Chondrocyte (in vitro differentiated cells): ENCODE data around the gene NOTCH2. TPM values are rescaled to one million over a fixed set of nuclear protein-coding genes. Genes with fewer than 3 reads are reported as not detected.

ENCODE experiments used
- DNase-seq: peaks from one replicate; pipeline ENCODE4 v3.0.0; 2021; ENCODE audit warnings: mixed read lengths, low spot score
- H3K27ac Mint-ChIP-seq: one replicate; pipeline ENCODE4 v1.8.0; 2021; ENCODE audit warnings: mild to moderate bottlenecking, moderate library complexity, mixed read lengths; ENCODE audit not compliant: unreplicated experiment
- H3K27me3 Mint-ChIP-seq: 2 replicates; pipeline ENCODE4 v1.8.0; 2021; ENCODE audit warnings: low read depth, mixed read lengths
- H3K36me3 Mint-ChIP-seq: 2 replicates; pipeline ENCODE4 v1.8.0; 2021; ENCODE audit warnings: low read depth, mixed read lengths
- H3K4me1 Mint-ChIP-seq: 2 replicates; pipeline ENCODE4 v1.8.0; 2021; ENCODE audit warnings: low read depth, mild to moderate bottlenecking, mixed read lengths
- H3K4me3 Mint-ChIP-seq: one replicate; pipeline ENCODE4 v1.8.0; 2021; ENCODE audit warnings: mild to moderate bottlenecking, moderate library complexity, mixed read lengths; ENCODE audit not compliant: unreplicated experiment
- H3K9me3 Mint-ChIP-seq: 2 replicates; pipeline ENCODE4 v1.8.0; 2021; ENCODE audit warnings: low read depth, mixed read lengths
- CTCF ChIP-seq: fragments of 200-600 bp; sonication (generic); IDR thresholded peaks from 2 replicates; pipeline ENCODE4 v1.5.0; 2021; ENCODE audit warnings: antibody characterized with exemption, mild to moderate bottlenecking, moderate library complexity
- total RNA-seq: library from RNA; stranded (reverse); gene quantifications from 3 replicates; pipeline ENCODE4 v1.2.1, GENCODE V29; 2021

NOTCH2 gene
- total RNA-seq, 1 donor from 2014 or later: 195 TPM

- Mint-ChIP-seq H3K27ac (no peak overlapping the region), H3K9me3 (no peaks in the 10 kb centered on the region), H3K36me3 (no peaks in the 10 kb centered on the region), H3K4me1 (no peaks in the 10 kb centered on the region), H3K4me3 (no peak overlapping the region), H3K27me3 (no peaks in the 10 kb centered on the region)
- TF ChIP-seq CTCF: no peak
- no peak for DNase-seq
These were observed 189.7 kb downstream of the NOTCH2 start for GRCh38 chr1:119879510-119880434.

DNA sequence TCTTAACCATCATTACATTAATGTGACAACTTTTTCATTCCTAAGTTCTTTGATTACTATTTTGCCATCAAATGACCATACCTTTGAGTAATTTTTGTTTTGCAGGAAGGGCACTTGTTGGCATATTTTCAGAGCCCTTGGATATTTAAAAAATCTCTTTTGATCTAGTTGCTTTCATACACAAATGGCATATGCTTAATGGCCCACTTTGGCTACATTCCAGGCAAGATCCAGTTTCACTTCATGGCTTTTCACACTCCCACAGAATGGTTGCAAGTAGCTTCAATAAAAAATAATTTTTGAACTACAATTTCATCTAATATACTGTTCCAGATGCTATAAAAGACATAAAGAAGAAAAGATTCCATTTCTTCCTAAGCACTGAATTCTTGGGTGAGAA lies 191.3 kb downstream of the NOTCH2 start:
- no peaks in the 10 kb centered on the region for H3K36me3 Mint-ChIP-seq
- H3K4me3 Mint-ChIP-seq: no peak overlapping the region
- H3K4me1 Mint-ChIP-seq: peaks cover 11% of the 10 kb centered on the region
- no peak overlapping the region for H3K27ac Mint-ChIP-seq
- no peaks in the 10 kb centered on the region for H3K27me3 Mint-ChIP-seq
- H3K9me3 Mint-ChIP-seq: no peaks in the 10 kb centered on the region
- no peak for TF ChIP-seq CTCF
- no peak for DNase-seq

DNA sequence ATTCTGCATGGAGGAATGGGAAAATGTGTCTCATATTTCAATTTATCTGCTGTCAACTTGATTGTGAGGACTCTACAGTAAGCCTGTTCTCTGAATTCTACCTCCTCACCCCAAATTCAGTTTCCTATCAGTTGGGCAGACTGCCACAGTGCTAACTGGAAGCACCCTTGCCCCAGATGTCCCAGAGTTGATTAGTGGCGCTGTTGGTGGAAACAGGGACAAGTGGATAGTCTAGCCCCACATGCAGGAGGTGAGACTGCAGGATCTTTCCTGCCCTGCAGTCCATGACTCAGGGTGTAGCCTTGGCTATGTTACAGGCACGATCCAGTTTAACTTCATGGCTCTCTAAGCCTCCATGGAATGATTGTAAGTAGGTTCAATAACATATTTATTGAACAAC lies 195.3 kb downstream of the NOTCH2 start:
- no peak for DNase-seq
- no peaks in the 10 kb centered on the region for H3K9me3 Mint-ChIP-seq
- TF ChIP-seq CTCF: no peak
- H3K4me3 Mint-ChIP-seq: no peak overlapping the region
- no peak overlapping the region for H3K27ac Mint-ChIP-seq
- H3K36me3 Mint-ChIP-seq: no peaks in the 10 kb centered on the region
- peaks cover 16% of the 10 kb centered on the region for H3K4me1 Mint-ChIP-seq
- H3K27me3 Mint-ChIP-seq: no peaks in the 10 kb centered on the region

GRCh38 chr1:119873135-119874015 lies 196.1 kb downstream of the NOTCH2 start:
- H3K27me3 Mint-ChIP-seq: no peaks in the 10 kb centered on the region
- H3K36me3 Mint-ChIP-seq: no peaks in the 10 kb centered on the region
- DNase-seq: no peak
- no peak for TF ChIP-seq CTCF
- H3K27ac Mint-ChIP-seq: no peak overlapping the region
- H3K9me3 Mint-ChIP-seq: no peaks in the 10 kb centered on the region
- H3K4me3 Mint-ChIP-seq: no peak overlapping the region
- H3K4me1 Mint-ChIP-seq: peaks cover 16% of the 10 kb centered on the region

DNA sequence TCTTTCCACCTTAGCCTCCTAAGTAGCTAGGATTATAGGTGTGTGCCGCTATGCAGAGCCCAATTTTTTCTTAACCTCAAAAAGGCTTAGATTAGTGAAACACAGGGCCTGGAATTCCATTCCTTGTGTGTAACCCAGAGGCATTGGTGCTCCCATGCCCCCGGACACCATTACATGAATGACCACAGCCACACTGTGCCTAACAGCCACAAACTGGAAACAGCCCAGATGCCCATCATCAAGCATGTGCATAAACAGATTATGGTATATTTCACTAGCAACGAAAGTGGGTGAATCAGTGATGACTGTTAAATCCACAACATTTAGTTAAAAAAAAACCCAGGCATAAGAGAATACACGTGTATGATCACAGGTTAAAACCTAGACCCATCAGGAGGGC lies 197.6 kb downstream of the NOTCH2 start:
- no peaks in the 10 kb centered on the region for H3K27me3 Mint-ChIP-seq
- no peaks in the 10 kb centered on the region for H3K9me3 Mint-ChIP-seq
- no peaks in the 10 kb centered on the region for H3K36me3 Mint-ChIP-seq

More for the DNA sequence above, 197.6 kb downstream of the NOTCH2 start:
- DNase-seq: no peak
- no peak for TF ChIP-seq CTCF
- H3K4me1 Mint-ChIP-seq: peaks cover 16% of the 10 kb centered on the region
- H3K4me3 Mint-ChIP-seq: no peak overlapping the region
- no peak overlapping the region for H3K27ac Mint-ChIP-seq
